AG04449 (cell line): ENCODE measurements around the gene DOCK1.

ENCODE experiments used
- CTCF ChIA-PET: fragments of 350-600 bp; formaldehyde crosslinking; extraction: SDS; loops from one replicate; lab custom pipeline; 2021; ENCODE audit warnings: antibody characterized with exemption; lab: Yijun Ruan, JAX
- POLR2A ChIA-PET: fragments of 400-600, 350-600 bp; formaldehyde crosslinking; extraction: SDS; loops from one replicate; lab custom pipeline; 2020; ENCODE audit warnings: antibody characterized with exemption, inconsistent platforms; lab: Yijun Ruan, JAX
- DNase-seq: peaks from one replicate; pipeline ENCODE4 v3.0.0-alpha.2; 2010; ENCODE audit warnings: low read depth, low spot score
- H3K4me3 ChIP-seq: 2 replicates; pipeline ENCODE4 v1.5.1; 2011; ENCODE audit warnings: low read depth, mild to moderate bottlenecking, control low read depth, low read length
- CTCF ChIP-seq: IDR thresholded peaks from one replicate; pipeline ENCODE4 v1.5.1; 2011; ENCODE audit warnings: mild to moderate bottlenecking, moderate library complexity, low read length, control low read depth, inconsistent platforms; ENCODE audit not compliant: insufficient read depth; ENCODE audit errors: missing control alignments

DOCK1 gene

GRCh38 chr10:126924915-126925300, 19.7 kb downstream of the DOCK1 start:
- no peak overlapping the region for H3K4me3 ChIP-seq
- ChIA-PET CTCF (no interaction called here), POLR2A (no interaction called here)
- no peak for TF ChIP-seq CTCF
- DNase-seq: no peak

GRCh38 chr10:126926568-126926967, 21.3 kb downstream of the DOCK1 start:
- DNase-seq: no peak
- CTCF ChIA-PET: interaction anchor here (0.6 kb wide), 1 partner anchor 166 kb away, joined by 3 read pairs; no protein-coding TSS in a partner anchor
- POLR2A ChIA-PET: no interaction called here
- TF ChIP-seq CTCF: no peak
- H3K4me3 ChIP-seq: no peak overlapping the region

- no peak for DNase-seq
- CTCF ChIA-PET: no interaction called here
- TF ChIP-seq CTCF: no peak
- H3K4me3 ChIP-seq: no peak overlapping the region
- POLR2A ChIA-PET: no interaction called here
Measured at GRCh38 chr10:126927799-126928198, 22.6 kb downstream of the DOCK1 start.

- H3K4me3 ChIP-seq: no peak overlapping the region
- POLR2A ChIA-PET: no interaction called here
- TF ChIP-seq CTCF: no peak
- DNase-seq: no peak
- CTCF ChIA-PET: no interaction called here
Measured at GRCh38 chr10:126928274-126928673, 23.0 kb downstream of the DOCK1 start.

- TF ChIP-seq CTCF: no peak
- CTCF ChIA-PET: no interaction called here
- POLR2A ChIA-PET: no interaction called here
Measured at GRCh38 chr10:126929391-126929790, 24.2 kb downstream of the DOCK1 start.

GRCh38 chr10:126930131-126930882, 25.1 kb downstream of the DOCK1 start:
- TF ChIP-seq CTCF: no peak
- H3K4me3 ChIP-seq: no peak overlapping the region
- ChIA-PET CTCF (interaction anchor here (0.7 to 1.1 kb wide), 2 partner anchors 12 to 35 kb away, joined by 3 read pairs; no protein-coding TSS in a partner anchor), POLR2A (no interaction called here)
- DNase-seq: no peak

More at GRCh38 chr10:126929391-126929790, 24.2 kb downstream of the DOCK1 start:
- H3K4me3 ChIP-seq: no peak overlapping the region
- DNase-seq: no peak
